ENCODE measurements around the gene FABP2.
"Not testable (repeated sequence)": the region's sequence is repeated elsewhere in the genome, so short reads cannot be mapped to it uniquely, and the experiment has no call there.

DNA sequence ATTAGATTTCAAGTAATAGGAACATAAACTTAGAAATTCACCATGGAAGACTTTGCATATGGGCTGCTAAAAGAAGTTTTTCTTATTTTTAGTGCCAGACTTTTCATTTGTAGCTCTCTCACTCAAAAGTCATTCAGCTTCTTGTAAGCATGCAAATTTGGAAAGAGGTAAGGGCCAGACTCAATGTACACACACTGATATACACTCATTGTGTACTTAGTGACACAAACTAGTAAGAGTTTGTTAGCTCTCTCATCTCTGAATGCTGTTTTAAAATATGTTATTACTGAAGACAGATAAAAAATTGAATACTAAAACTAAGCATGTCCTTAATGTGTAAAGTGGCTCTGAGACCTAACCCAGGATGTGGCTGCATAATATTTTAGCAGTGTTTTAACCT lies 18.0 kb upstream of the FABP2 start:
- TF ChIP-seq EZH2phosphoT487 (IDR thresholded peaks at IDR 0.05; ENCODE audit: insufficient read depth, low read depth); EZH2 (IDR thresholded peaks at IDR 0.05; ENCODE audit: insufficient read depth, poor library complexity, severe bottlenecking): not testable (repeated sequence)

Data from GM23248 (cell line).